CD4-positive, alpha-beta memory T cell (primary cell): ENCODE data around the gene SYT3. TPM values are rescaled to one million over a fixed set of nuclear protein-coding genes. Genes with fewer than 3 reads are reported as not detected.
"Not testable (repeated sequence)": the region's sequence is repeated elsewhere in the genome, so short reads cannot be mapped to it uniquely, and the experiment has no call there.

Source experiments
- CTCF ChIA-PET: fragments of 350-600 bp; sonication (Branson Sonifier 250); formaldehyde crosslinking; loops from one replicate; lab custom pipeline; 2021; ENCODE audit warnings: inconsistent platforms; ENCODE audit not compliant: partially characterized antibody; lab: Charles Lee
- POLR2A ChIA-PET: fragments of 350-600 bp; sonication (Branson Sonifier 250); formaldehyde crosslinking; loops from one replicate; lab custom pipeline; 2021; ENCODE audit not compliant: partially characterized antibody; lab: Charles Lee
- DNase-seq, 5 donors: peaks; one replicate each; pipeline versions ENCODE4 v3.0.0 to v3.0.0-alpha.2; 2020 to 2022; ENCODE audit warnings: mixed read lengths in 1 of 5
- H3K27ac ChIP-seq: one replicate; pipeline ENCODE4 v1.7.0; 2013; ENCODE audit warnings: low read depth, low read length
- H3K27me3 ChIP-seq: 2 replicates; pipeline ENCODE4 v1.7.0; 2013; ENCODE audit warnings: mild to moderate bottlenecking, low read length, moderate library complexity; ENCODE audit not compliant: insufficient read depth
- H3K36me3 ChIP-seq: 2 replicates; pipeline ENCODE4 v1.7.0; 2013; ENCODE audit warnings: mild to moderate bottlenecking, low read length, moderate library complexity; ENCODE audit not compliant: insufficient read depth
- H3K4me1 ChIP-seq: 2 replicates; pipeline ENCODE4 v1.7.0; 2013; ENCODE audit warnings: mild to moderate bottlenecking, low read length, moderate library complexity; ENCODE audit not compliant: insufficient read depth
- H3K4me3 ChIP-seq, 2 donors: one replicate each; pipeline ENCODE4 v1.7.0; 2013; ENCODE audit warnings: low read length in 2 of 2, mild to moderate bottlenecking in 1 of 2
- H3K9me3 ChIP-seq, 2 donors: one replicate each; pipeline ENCODE4 v1.7.0; 2013; ENCODE audit warnings: low read length in 2 of 2, control low read depth in 1 of 2; ENCODE audit not compliant: control insufficient read depth in 1 of 2
- H3K27ac Mint-ChIP-seq, 7 donors: one replicate each; pipeline ENCODE4 v1.8.0; 2020 to 2021; ENCODE audit warnings: mixed read lengths in 7 of 7, mild to moderate bottlenecking in 6 of 7, inconsistent platforms in 3 of 7, moderate library complexity in 3 of 7
- H3K27me3 Mint-ChIP-seq, 2 donors: one replicate each; pipeline ENCODE4 v1.8.0; 2020 to 2021; ENCODE audit warnings: mixed read lengths in 2 of 2
- H3K36me3 Mint-ChIP-seq, 2 donors: one replicate each; pipeline ENCODE4 v1.8.0; 2020 to 2021; ENCODE audit warnings: mixed read lengths in 2 of 2, inconsistent platforms in 1 of 2, mild to moderate bottlenecking in 1 of 2
- H3K4me1 Mint-ChIP-seq, 4 donors: one replicate each; pipeline ENCODE4 v1.8.0; 2020 to 2021; ENCODE audit warnings: mixed read lengths in 4 of 4, mild to moderate bottlenecking in 1 of 4
- H3K4me3 Mint-ChIP-seq, 8 donors: one replicate each; pipeline ENCODE4 v1.8.0; 2020 to 2021; ENCODE audit warnings: mixed read lengths in 8 of 8, mild to moderate bottlenecking in 7 of 8, moderate library complexity in 6 of 8, inconsistent platforms in 3 of 8
- H3K9me3 Mint-ChIP-seq, 8 donors: one replicate each; pipeline ENCODE4 v1.8.0; 2020 to 2021; ENCODE audit warnings: mixed read lengths in 8 of 8, mild to moderate bottlenecking in 5 of 8, inconsistent platforms in 3 of 8, moderate library complexity in 1 of 8
- intact Hi-C: fragments of 100-400 bp; cut with micrococcal nuclease; formaldehyde crosslinking; loops from one replicate; pipeline ENCODE4 v1.15.1; 2023
- polyA plus RNA-seq, 2 donors: library from polyadenylated mRNA; unstranded; fragments of 300-500 nt; fragmentation: Illumina TruSeq; gene quantifications; one replicate each; pipeline ENCODE4 v1.2.3, GENCODE V29; 2021
- total RNA-seq, 2 experiments: library from RNA; stranded (reverse); gene quantifications; one replicate each; pipeline ENCODE4 v1.2.3, GENCODE V29; 2021

Gene SYT3
- total and polyA plus RNA-seq, 4 experiments from 2014 or later, result 0.09 TPM; not detected in 3

DNA sequence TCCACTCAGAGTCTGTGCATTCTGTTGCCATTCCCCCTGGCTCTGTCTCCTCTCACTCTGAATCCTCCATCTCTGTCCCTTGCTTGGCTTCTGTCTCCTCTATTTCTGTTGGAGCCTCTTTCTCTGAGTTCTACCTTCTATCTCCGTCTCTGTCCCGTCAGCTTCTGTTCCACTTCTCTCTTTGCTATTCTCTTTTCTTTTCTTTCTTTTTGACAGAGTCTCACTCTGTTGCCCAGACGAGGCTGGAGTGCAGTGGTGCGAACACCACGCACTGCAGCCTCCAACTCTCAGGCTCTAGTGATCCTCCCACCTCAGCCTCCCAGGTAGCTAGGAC is 37.6 kb downstream of the SYT3 start:
- no peak for DNase-seq
- no peak overlapping the region for H3K4me3 ChIP-seq

DNA sequence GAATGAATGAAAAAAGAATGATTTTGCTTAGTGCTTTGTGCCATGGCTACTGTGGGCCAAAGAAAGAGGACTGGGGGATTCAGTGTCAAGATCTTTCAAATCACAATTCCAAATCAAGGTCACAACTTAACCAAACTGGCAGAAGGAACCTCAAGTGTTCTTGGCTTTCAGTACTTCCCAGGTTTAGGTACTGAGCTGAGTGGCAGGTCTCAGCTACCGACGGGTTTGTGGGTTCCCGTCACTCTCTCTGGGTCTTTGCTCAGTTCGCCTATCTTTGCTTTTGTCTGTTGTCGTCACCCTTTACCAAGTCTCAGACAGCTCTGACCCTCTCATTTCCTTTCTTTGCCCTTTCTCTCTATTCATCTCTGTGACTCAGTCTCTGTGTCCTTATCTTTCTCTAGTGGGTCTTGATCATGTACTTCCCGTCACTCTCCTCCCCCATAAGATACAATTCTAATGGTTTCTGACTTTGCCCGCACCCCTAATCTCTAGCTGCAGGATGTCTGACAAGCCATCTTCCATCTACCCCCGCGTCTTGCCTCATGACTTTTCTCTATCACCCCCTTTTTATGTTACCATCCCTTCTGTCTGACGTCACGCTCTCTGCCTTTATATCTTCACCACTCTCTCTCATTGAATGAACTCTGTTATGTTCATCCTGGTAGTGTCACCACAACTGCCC is 38.1 kb downstream of the SYT3 start:
- no peaks in the 10 kb centered on the region for H3K36me3 ChIP-seq
- no peaks in the 10 kb centered on the region for H3K4me1 Mint-ChIP-seq
- H3K9me3 Mint-ChIP-seq, result peaks cover 0 to 2% (median 0%) of the 10 kb centered on the region in 8 donors
- no peaks in the 10 kb centered on the region for H3K9me3 ChIP-seq
- no peaks in the 10 kb centered on the region for H3K4me1 ChIP-seq
- no peak overlapping the region for H3K27ac Mint-ChIP-seq
- peaks cover 18% of the 10 kb centered on the region in 2 donors for H3K27me3 Mint-ChIP-seq
- no peak overlapping the region for H3K27ac ChIP-seq
- intact Hi-C loops, result no loop called here
- no peaks in the 10 kb centered on the region for H3K27me3 ChIP-seq
- ChIA-PET POLR2A (no interaction called here), CTCF (no interaction called here)
- H3K36me3 Mint-ChIP-seq, result no peaks in the 10 kb centered on the region
- DNase-seq, result no peak
- no peak overlapping the region for H3K4me3 Mint-ChIP-seq
- H3K4me3 ChIP-seq, result no peak overlapping the region

More for the DNA sequence above, 37.6 kb downstream of the SYT3 start:
- H3K9me3 ChIP-seq, result no peaks in the 10 kb centered on the region
- intact Hi-C loops, result no loop called here
- H3K36me3 ChIP-seq, result no peaks in the 10 kb centered on the region
- H3K4me1 ChIP-seq, result no peaks in the 10 kb centered on the region
- peaks cover 0 to under 1% (median 0%) of the 10 kb centered on the region in 4 donors for H3K4me1 Mint-ChIP-seq
- ChIA-PET CTCF (no interaction called here), POLR2A (no interaction called here)
- H3K27me3 ChIP-seq, result no peaks in the 10 kb centered on the region
- H3K4me3 Mint-ChIP-seq, result no peak overlapping the region
- peaks cover 18 to 19% of the 10 kb centered on the region in 2 donors for H3K27me3 Mint-ChIP-seq
- H3K36me3 Mint-ChIP-seq, result no peaks in the 10 kb centered on the region
- H3K9me3 Mint-ChIP-seq, result peaks cover 0 to 2% (median 0%) of the 10 kb centered on the region in 8 donors
- no peak overlapping the region for H3K27ac ChIP-seq
- no peak overlapping the region for H3K27ac Mint-ChIP-seq

DNA sequence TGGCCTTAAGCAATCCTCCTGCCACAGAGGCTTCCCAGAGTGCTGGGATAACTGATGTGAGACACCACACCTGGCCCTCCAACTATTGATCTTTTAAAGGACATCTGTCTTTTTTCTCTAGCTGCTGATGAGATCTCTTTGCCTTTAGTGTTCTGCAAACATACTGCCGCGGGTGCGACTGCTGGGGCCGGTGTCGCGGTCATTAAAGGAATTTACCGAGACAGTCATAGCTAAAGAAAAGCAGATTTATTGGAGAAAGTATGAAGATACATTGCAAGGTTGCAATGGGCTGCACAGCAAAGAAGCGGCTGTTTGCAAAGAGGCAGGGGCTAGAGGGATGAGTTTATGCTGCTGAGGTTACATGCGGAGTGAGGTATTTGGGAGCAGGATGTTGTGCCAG is 40.3 kb downstream of the SYT3 start:
- Histone ChIP-seq H3K4me1 (no peaks in the 10 kb centered on the region), H3K27ac (no peak overlapping the region), H3K9me3 (no peaks in the 10 kb centered on the region), H3K4me3 (no peak overlapping the region), H3K36me3 (no peaks in the 10 kb centered on the region), H3K27me3 (no peaks in the 10 kb centered on the region)
- Mint-ChIP-seq H3K9me3 (peaks cover 0 to 2% (median 0%) of the 10 kb centered on the region in 8 donors), H3K4me1 (no peaks in the 10 kb centered on the region), H3K27ac (no peak overlapping the region), H3K4me3 (no peak overlapping the region), H3K36me3 (no peaks in the 10 kb centered on the region), H3K27me3 (peaks cover 16 to 30% of the 10 kb centered on the region in 2 donors)
- DNase-seq, result no peak
- ChIA-PET CTCF (no interaction called here), POLR2A (no interaction called here)
- intact Hi-C loops, result no loop called here

DNA sequence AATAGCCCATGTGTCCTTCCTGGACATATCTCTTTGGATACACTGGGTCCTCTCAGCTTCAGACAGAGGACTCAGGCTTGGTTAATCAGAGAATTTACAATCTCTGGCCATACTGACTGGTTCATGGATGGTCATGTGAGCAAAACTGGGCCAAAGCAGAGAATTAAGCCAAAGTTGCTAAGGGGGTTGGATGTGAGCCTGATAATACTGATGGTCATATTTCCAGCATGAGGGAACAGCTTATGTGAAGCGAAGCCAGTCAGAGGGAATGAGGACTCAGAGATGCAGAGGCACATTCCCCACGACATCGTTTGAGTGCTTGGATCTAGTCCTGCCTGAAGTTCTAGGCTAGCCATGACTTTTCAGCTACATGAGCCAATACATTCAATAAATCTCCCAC is 49.5 kb downstream of the SYT3 start:
- no peaks in the 10 kb centered on the region for H3K36me3 ChIP-seq
- H3K4me3 ChIP-seq, result no peak overlapping the region
- Mint-ChIP-seq H3K4me1 (no peaks in the 10 kb centered on the region), H3K27me3 (peaks cover 6 to 13% of the 10 kb centered on the region in 2 donors), H3K36me3 (no peaks in the 10 kb centered on the region), H3K27ac (no peak overlapping the region), H3K9me3 (peaks cover 0 to 2% (median 0%) of the 10 kb centered on the region in 8 donors), H3K4me3 (no peak overlapping the region)
- POLR2A ChIA-PET, result no interaction called here
- no peaks in the 10 kb centered on the region for H3K27me3 ChIP-seq
- intact Hi-C loops, result no loop called here
- no peaks in the 10 kb centered on the region for H3K9me3 ChIP-seq
- no peaks in the 10 kb centered on the region for H3K4me1 ChIP-seq
- no peak overlapping the region for H3K27ac ChIP-seq
- DNase-seq, result no peak
- CTCF ChIA-PET, result no interaction called here

DNA sequence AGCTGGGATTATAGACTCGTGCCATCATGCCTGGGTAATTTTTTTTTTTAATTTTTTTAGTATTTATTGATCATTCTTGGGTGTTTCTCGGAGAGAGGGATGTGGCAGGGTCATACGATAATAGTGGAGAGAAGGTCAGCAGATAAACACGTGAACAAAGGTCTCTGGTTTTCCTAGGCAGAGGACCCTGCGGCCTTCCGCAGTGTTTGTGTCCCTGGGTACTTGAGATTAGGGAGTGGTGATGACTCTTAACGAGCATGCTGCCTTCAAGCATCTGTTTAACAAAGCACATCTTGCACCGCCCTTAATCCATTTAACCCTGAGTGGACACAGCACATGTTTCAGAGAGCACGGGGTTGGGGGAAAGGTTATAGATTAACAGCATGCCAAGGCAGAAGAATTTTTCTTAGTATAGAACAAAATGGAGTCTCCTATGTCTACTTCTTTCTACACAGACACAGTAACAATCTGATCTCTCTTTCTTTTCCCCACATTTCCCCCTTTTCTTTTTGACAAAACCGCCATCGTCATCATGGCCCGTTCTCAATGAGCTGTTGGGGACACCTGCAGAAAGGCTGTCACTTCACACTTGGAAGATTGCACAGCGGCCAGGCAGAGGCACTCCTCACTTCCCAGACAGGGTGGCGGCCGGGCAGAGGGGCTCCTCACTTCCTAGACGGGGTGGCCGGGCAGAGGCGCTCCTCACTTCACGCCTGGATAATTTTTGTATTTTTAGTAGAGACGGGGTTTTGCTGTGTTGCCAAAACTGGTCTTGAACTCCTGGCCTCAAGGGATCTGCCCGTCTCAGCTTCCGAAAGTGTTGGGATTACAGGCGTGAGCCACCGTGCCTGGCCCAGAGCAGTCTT is 57.7 kb downstream of the SYT3 start:
- H3K27me3 ChIP-seq, H3K9me3 ChIP-seq, H3K27ac ChIP-seq, H3K4me3 ChIP-seq, H3K9me3 Mint-ChIP-seq, H3K36me3 Mint-ChIP-seq, intact Hi-C loops, H3K4me3 Mint-ChIP-seq, DNase-seq, POLR2A ChIA-PET, H3K4me1 Mint-ChIP-seq, H3K27ac Mint-ChIP-seq, H3K4me1 ChIP-seq, H3K36me3 ChIP-seq, CTCF ChIA-PET: not testable (repeated sequence)
- H3K27me3 Mint-ChIP-seq, result peaks cover 12 to 14% of the 10 kb centered on the region in 2 donors

DNA sequence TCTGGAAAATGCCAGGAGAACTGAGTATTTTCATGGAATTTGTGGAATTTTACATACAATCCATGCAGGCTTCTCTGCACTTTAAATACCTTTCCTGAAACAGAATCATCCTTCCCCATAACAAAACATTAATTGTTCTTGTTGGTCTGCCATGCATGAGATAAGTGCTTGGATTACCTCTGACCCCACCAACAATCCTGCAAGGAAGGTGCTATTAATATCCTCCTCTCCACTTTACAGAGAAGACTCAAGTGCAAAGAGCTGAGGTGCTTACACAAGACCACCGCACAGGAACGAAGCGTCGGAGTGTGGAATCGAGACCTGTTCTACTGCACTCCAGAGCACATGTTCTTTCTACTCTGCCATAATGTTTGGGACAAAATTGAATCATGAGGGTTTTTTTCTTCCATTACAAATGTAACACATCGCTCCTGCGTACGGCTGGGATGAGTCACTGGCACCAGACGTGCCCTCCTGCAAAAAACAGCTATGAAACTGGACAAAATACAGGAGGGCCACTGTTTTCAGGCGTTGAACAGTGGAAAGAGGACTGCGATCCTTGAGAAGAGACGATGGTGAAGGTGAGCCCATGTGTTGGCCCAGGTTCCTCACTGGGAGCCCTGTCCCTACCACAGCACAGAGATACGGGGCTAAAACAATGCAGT is 58.6 kb downstream of the SYT3 start:
- CTCF ChIA-PET, result no interaction called here

DNA sequence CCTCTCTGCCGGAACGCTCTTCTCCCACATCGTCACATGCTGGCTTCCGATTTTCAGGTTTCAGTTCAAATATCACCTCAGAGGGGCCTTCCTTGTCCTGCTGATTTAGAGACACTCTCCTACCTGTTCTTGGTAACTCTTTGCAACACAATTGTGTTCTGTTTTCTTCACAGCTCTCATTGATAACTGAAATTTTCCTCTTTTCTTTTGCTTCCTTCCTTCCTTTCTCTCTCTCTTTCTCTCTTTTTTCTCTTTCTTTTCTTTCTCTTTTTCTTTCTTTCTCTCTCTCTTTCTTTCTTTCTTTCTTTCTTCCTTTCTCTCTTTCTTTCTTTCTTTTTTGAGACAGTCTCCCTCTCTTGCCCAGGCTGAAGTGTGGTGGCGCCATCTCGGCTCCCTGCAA is 59.4 kb downstream of the SYT3 start:
- Histone ChIP-seq H3K9me3 (no peaks in the 10 kb centered on the region), H3K4me1 (no peaks in the 10 kb centered on the region), H3K4me3 (no peak overlapping the region), H3K36me3 (no peaks in the 10 kb centered on the region), H3K27ac (no peak overlapping the region), H3K27me3 (no peaks in the 10 kb centered on the region)
- H3K27ac Mint-ChIP-seq, result peak overlapping the region in 1 of 7 donors; percentile 84
- POLR2A ChIA-PET, result no interaction called here
- H3K9me3 Mint-ChIP-seq, result peaks cover 0 to 4% (median 0%) of the 10 kb centered on the region in 8 donors
- intact Hi-C loops, result no loop called here
- H3K4me1 Mint-ChIP-seq, result no peaks in the 10 kb centered on the region
- CTCF ChIA-PET, result no interaction called here
- no peak for DNase-seq
- no peaks in the 10 kb centered on the region for H3K36me3 Mint-ChIP-seq
- peaks cover 12 to 15% of the 10 kb centered on the region in 2 donors for H3K27me3 Mint-ChIP-seq
- peak overlapping the region in 1 of 8 donors; percentile 53 for H3K4me3 Mint-ChIP-seq

More for the DNA sequence above, 58.6 kb downstream of the SYT3 start:
- peaks cover 0 to 4% (median 0%) of the 10 kb centered on the region in 8 donors for H3K9me3 Mint-ChIP-seq
- Histone ChIP-seq H3K27ac (no peak overlapping the region), H3K4me3 (no peak overlapping the region), H3K9me3 (no peaks in the 10 kb centered on the region), H3K4me1 (no peaks in the 10 kb centered on the region), H3K36me3 (no peaks in the 10 kb centered on the region), H3K27me3 (no peaks in the 10 kb centered on the region)
- no peak for DNase-seq
- H3K4me3 Mint-ChIP-seq, result no peak overlapping the region
- no peaks in the 10 kb centered on the region for H3K36me3 Mint-ChIP-seq
- H3K27me3 Mint-ChIP-seq, result peaks cover 12 to 13% of the 10 kb centered on the region in 2 donors
- no peak overlapping the region for H3K27ac Mint-ChIP-seq
- POLR2A ChIA-PET, result no interaction called here
- intact Hi-C loops, result no loop called here
- H3K4me1 Mint-ChIP-seq, result no peaks in the 10 kb centered on the region
